HepG2 (cell line): ENCODE data around the gene ARL4D. TPM values are rescaled to one million over a fixed set of nuclear protein-coding genes. Genes with fewer than 3 reads are reported as not detected.

Source experiments
- ATRX ChIP-seq: sonication (generic); formaldehyde crosslinking; IDR thresholded peaks from 2 replicates; pipeline ENCODE4 v1.4.0; 2020; ENCODE audit warnings: missing genetic modification reagents, borderline replicate concordance
- GABPB1 ChIP-seq: IDR thresholded peaks from 2 replicates; pipeline ENCODE4 v1.6.1; 2016; ENCODE audit warnings: mild to moderate bottlenecking, missing genetic modification reagents, moderate library complexity, missing compliant biosample characterization
- GTF3A ChIP-seq: sonication (generic); formaldehyde crosslinking; conservative IDR thresholded peaks from 2 replicates; pipeline ENCODE4 v1.4.0; 2020; ENCODE audit warnings: mild to moderate bottlenecking, missing genetic modification reagents
- HOXA3 ChIP-seq: sonication (generic); formaldehyde crosslinking; IDR thresholded peaks from 2 replicates; pipeline ENCODE4 v1.5.0; 2020; ENCODE audit warnings: missing genetic modification reagents
- MAF1 ChIP-seq: sonication (generic); formaldehyde crosslinking; IDR thresholded peaks from 2 replicates; pipeline ENCODE4 v1.5.0; 2020; ENCODE audit warnings: missing genetic modification reagents, borderline replicate concordance
- NPAS2 ChIP-seq: sonication (generic); formaldehyde crosslinking; IDR thresholded peaks from 2 replicates; pipeline ENCODE4 v1.8.0; 2022; ENCODE audit warnings: mild to moderate bottlenecking, missing genetic modification reagents, borderline replicate concordance
- RFXAP ChIP-seq: sonication (generic); formaldehyde crosslinking; IDR thresholded peaks from 2 replicates; pipeline ENCODE4 v1.4.0; 2020; ENCODE audit warnings: missing genetic modification reagents, borderline replicate concordance
- SSRP1 ChIP-seq: IDR thresholded peaks from 2 replicates; pipeline ENCODE4 v1.6.1; 2016; ENCODE audit warnings: control low read depth
- ZNF431 ChIP-seq: sonication (generic); formaldehyde crosslinking; IDR thresholded peaks from 2 replicates; pipeline ENCODE4 v1.9.0; 2022; ENCODE audit warnings: missing genetic modification reagents, low read depth, mild to moderate bottlenecking, borderline replicate concordance
- ZNF790 ChIP-seq: sonication (generic); formaldehyde crosslinking; IDR thresholded peaks from 2 replicates; pipeline ENCODE4 v1.8.0; 2022; ENCODE audit warnings: missing genetic modification reagents, mild to moderate bottlenecking, borderline replicate concordance
- ZSCAN25 ChIP-seq: sonication (generic); formaldehyde crosslinking; IDR thresholded peaks from 2 replicates; pipeline ENCODE4 v1.8.0; 2022; ENCODE audit warnings: mild to moderate bottlenecking, missing genetic modification reagents
- polyA plus RNA-seq, 8 experiments: library from polyadenylated mRNA; depleted of rRNA in 3 of 8; stranded (reverse) in 7 of 8; unstranded in 1 of 8; fragments of >200 nt; fragmentation: Illumina TruSeq in 4 of 8; extraction: Trizol in 4 of 8; gene quantifications; 2 replicates each; pipeline versions ENCODE4 v1.2.1 to v1.2.3, GENCODE V29; 2011 to 2016; ENCODE audit warnings: low read depth in 4 of 8, missing spikeins in 1 of 8, mixed read lengths in 1 of 8; ENCODE audit not compliant: insufficient read depth in 1 of 8
- total RNA-seq, 5 experiments: library from RNA; depleted of rRNA; stranded (reverse); fragments of >200 nt; fragmentation: Illumina TruSeq; extraction: Trizol; gene quantifications; 2 replicates each; pipeline ENCODE4 v1.2.3, GENCODE V29; 2016; ENCODE audit warnings: low read depth in 1 of 5
- TF ChIP-seq, protein P1 (sequence below): sonication (generic); formaldehyde crosslinking; IDR thresholded peaks from 2 replicates; pipeline ENCODE4 v1.4.0; 2020; ENCODE audit warnings: missing genetic modification reagents
- TF ChIP-seq, protein P2 (sequence below): sonication (generic); formaldehyde crosslinking; IDR thresholded peaks from 2 replicates; pipeline ENCODE4 v1.4.0; 2020; ENCODE audit warnings: missing genetic modification reagents, borderline replicate concordance
- TF ChIP-seq, protein P3 (sequence below): sonication (generic); formaldehyde crosslinking; IDR thresholded peaks from 2 replicates; pipeline ENCODE4 v1.9.0; 2021; ENCODE audit warnings: missing genetic modification reagents, borderline replicate concordance
- TF ChIP-seq, protein P4 (sequence below): sonication (generic); formaldehyde crosslinking; IDR thresholded peaks from 2 replicates; pipeline ENCODE4 v1.4.0; 2020; ENCODE audit warnings: missing genetic modification reagents, mild to moderate bottlenecking, borderline replicate concordance
- TF ChIP-seq, protein P5 (sequence below), 2 experiments: fragments of 450-650 bp in 1 of 2; sonication (generic) in 1 of 2; formaldehyde crosslinking; IDR thresholded peaks; 2 replicates each; pipeline versions ENCODE4 v1.5.0 to v1.8.0; 2020 to 2022; ENCODE audit warnings: mild to moderate bottlenecking in 1 of 2, missing genetic modification reagents in 1 of 2
- TF ChIP-seq, protein P6 (sequence below): IDR thresholded peaks from 2 replicates; pipeline ENCODE4 v1.6.1; 2016; ENCODE audit warnings: missing compliant biosample characterization, missing genetic modification reagents, borderline replicate concordance

ARL4D gene
- total and polyA plus RNA-seq, 2 of the 13 experiments (the other 11 are each of a cell fraction or from before 2014, with no cell fraction given) = 9.0 to 25.9 TPM

DNA sequence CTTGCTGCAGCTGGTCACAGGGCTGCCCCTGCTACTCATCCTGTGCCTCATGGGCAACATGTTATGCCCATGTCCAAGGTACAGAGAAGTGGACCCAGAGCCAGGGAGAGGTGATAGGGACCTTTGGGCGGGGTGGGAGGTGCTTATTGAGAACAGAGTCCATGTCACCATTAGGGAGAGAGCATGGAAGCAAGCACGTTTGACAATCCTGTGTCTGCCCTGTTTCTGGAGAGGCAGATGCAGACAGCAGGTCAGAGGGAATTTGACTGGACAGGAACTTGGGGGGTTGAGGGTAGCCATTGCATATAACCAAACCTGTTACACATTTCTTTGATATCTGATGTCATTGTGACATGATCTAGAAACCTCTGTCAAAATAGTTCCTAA is 14.3 kb upstream of the ARL4D start (continued):
- TF ChIP-seq, protein P1, sequence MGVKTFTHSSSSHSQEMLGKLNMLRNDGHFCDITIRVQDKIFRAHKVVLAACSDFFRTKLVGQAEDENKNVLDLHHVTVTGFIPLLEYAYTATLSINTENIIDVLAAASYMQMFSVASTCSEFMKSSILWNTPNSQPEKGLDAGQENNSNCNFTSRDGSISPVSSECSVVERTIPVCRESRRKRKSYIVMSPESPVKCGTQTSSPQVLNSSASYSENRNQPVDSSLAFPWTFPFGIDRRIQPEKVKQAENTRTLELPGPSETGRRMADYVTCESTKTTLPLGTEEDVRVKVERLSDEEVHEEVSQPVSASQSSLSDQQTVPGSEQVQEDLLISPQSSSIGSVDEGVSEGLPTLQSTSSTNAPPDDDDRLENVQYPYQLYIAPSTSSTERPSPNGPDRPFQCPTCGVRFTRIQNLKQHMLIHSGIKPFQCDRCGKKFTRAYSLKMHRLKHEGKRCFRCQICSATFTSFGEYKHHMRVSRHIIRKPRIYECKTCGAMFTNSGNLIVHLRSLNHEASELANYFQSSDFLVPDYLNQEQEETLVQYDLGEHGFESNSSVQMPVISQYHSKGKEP (CRISPR knock-in tag) = peak; percentile 68; the same call in 1 of the 2 replicates
- TF ChIP-seq ZSCAN25 (CRISPR knock-in tag) (peak; percentile 71; the same call in 1 of the 2 replicates), HOXA3 (peak; percentile 92; the same call in 1 of the 2 replicates), NPAS2 (CRISPR knock-in tag) (no peak), ATRX (CRISPR knock-in tag) (no peak), GTF3A (CRISPR knock-in tag) (no peak), ZNF790 (CRISPR knock-in tag) (peak; percentile 80; the same call in 1 of the 2 replicates), MAF1 (CRISPR knock-in tag) (no peak), ZNF431 (CRISPR knock-in tag) (peak; percentile 72; the same call in 1 of the 2 replicates), RFXAP (CRISPR knock-in tag) (no peak), SSRP1 (no peak), GABPB1 (CRISPR knock-in tag) (peak; percentile 50; the same call in 1 of the 2 replicates)
- TF ChIP-seq, protein P2, sequence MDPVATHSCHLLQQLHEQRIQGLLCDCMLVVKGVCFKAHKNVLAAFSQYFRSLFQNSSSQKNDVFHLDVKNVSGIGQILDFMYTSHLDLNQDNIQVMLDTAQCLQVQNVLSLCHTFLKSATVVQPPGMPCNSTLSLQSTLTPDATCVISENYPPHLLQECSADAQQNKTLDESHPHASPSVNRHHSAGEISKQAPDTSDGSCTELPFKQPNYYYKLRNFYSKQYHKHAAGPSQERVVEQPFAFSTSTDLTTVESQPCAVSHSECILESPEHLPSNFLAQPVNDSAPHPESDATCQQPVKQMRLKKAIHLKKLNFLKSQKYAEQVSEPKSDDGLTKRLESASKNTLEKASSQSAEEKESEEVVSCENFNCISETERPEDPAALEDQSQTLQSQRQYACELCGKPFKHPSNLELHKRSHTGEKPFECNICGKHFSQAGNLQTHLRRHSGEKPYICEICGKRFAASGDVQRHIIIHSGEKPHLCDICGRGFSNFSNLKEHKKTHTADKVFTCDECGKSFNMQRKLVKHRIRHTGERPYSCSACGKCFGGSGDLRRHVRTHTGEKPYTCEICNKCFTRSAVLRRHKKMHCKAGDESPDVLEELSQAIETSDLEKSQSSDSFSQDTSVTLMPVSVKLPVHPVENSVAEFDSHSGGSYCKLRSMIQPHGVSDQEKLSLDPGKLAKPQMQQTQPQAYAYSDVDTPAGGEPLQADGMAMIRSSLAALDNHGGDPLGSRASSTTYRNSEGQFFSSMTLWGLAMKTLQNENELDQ (CRISPR knock-in tag) = 0 out of 2 replicates have a peak, but pooled peaks have one; percentile 49
- TF ChIP-seq, protein P3, sequence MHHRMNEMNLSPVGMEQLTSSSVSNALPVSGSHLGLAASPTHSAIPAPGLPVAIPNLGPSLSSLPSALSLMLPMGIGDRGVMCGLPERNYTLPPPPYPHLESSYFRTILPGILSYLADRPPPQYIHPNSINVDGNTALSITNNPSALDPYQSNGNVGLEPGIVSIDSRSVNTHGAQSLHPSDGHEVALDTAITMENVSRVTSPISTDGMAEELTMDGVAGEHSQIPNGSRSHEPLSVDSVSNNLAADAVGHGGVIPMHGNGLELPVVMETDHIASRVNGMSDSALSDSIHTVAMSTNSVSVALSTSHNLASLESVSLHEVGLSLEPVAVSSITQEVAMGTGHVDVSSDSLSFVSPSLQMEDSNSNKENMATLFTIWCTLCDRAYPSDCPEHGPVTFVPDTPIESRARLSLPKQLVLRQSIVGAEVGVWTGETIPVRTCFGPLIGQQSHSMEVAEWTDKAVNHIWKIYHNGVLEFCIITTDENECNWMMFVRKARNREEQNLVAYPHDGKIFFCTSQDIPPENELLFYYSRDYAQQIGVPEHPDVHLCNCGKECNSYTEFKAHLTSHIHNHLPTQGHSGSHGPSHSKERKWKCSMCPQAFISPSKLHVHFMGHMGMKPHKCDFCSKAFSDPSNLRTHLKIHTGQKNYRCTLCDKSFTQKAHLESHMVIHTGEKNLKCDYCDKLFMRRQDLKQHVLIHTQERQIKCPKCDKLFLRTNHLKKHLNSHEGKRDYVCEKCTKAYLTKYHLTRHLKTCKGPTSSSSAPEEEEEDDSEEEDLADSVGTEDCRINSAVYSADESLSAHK (CRISPR knock-in tag) = no peak
- TF ChIP-seq, protein P4, sequence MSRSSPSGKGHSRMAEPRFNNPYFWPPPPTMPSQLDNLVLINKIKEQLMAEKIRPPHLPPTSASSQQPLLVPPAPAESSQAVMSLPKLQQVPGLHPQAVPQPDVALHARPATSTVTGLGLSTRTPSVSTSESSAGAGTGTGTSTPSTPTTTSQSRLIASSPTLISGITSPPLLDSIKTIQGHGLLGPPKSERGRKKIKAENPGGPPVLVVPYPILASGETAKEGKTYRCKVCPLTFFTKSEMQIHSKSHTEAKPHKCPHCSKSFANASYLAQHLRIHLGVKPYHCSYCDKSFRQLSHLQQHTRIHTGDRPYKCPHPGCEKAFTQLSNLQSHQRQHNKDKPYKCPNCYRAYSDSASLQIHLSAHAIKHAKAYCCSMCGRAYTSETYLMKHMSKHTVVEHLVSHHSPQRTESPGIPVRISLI (CRISPR knock-in tag) = no peak
- TF ChIP-seq, protein P5, sequence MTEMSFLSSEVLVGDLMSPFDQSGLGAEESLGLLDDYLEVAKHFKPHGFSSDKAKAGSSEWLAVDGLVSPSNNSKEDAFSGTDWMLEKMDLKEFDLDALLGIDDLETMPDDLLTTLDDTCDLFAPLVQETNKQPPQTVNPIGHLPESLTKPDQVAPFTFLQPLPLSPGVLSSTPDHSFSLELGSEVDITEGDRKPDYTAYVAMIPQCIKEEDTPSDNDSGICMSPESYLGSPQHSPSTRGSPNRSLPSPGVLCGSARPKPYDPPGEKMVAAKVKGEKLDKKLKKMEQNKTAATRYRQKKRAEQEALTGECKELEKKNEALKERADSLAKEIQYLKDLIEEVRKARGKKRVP (CRISPR knock-in tag; IDR thresholded peaks at IDR 0.05) = 0 out of 4 replicates have a peak, but pooled peaks of 1 of the 2 experiments have one; percentile 33
- TF ChIP-seq, protein P6, sequence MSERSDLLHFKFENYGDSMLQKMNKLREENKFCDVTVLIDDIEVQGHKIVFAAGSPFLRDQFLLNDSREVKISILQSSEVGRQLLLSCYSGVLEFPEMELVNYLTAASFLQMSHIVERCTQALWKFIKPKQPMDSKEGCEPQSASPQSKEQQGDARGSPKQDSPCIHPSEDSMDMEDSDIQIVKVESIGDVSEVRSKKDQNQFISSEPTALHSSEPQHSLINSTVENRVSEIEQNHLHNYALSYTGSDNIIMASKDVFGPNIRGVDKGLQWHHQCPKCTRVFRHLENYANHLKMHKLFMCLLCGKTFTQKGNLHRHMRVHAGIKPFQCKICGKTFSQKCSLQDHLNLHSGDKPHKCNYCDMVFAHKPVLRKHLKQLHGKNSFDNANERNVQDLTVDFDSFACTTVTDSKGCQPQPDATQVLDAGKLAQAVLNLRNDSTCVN (CRISPR knock-in tag) = peak; percentile 88
